Neural crest cell (in vitro differentiated cells): Measurements from ENCODE around the gene EFCAB8. TPM values are rescaled to one million over a fixed set of nuclear protein-coding genes. Genes with fewer than 3 reads are reported as not detected.

Source experiments
- DNase-seq: peaks from one replicate; pipeline ENCODE4 v3.0.0; 2021; ENCODE audit warnings: low read depth, mixed read lengths, low spot score
- H3K27ac Mint-ChIP-seq: one replicate; pipeline ENCODE4 v1.8.0; 2021; ENCODE audit warnings: mild to moderate bottlenecking, mixed read lengths; ENCODE audit not compliant: unreplicated experiment
- H3K27me3 Mint-ChIP-seq: 2 replicates; pipeline ENCODE4 v1.8.0; 2021; ENCODE audit warnings: low read depth, mild to moderate bottlenecking, mixed read lengths
- H3K36me3 Mint-ChIP-seq: 2 replicates; pipeline ENCODE4 v1.8.0; 2021; ENCODE audit warnings: low read depth, mild to moderate bottlenecking, mixed read lengths
- H3K4me1 Mint-ChIP-seq: 2 replicates; pipeline ENCODE4 v1.8.0; 2021; ENCODE audit warnings: mixed read lengths
- H3K4me3 Mint-ChIP-seq: one replicate; pipeline ENCODE4 v1.8.0; 2021; ENCODE audit warnings: mild to moderate bottlenecking, mixed read lengths
- H3K9me3 Mint-ChIP-seq: 2 replicates; pipeline ENCODE4 v1.8.0; 2021; ENCODE audit warnings: mixed read lengths
- total RNA-seq: library from RNA; stranded (reverse); gene quantifications from 2 replicates; pipeline ENCODE4 v1.2.1, GENCODE V29; 2021
- TF ChIP-seq, protein P1 (sequence below): fragments of 200-600 bp; sonication (generic); conservative IDR thresholded peaks from 2 replicates; pipeline ENCODE4 v1.5.0; 2021; ENCODE audit warnings: antibody characterized with exemption, mild to moderate bottlenecking

Gene EFCAB8
- total RNA-seq, 1 donor from 2014 or later: 0.26 TPM

DNA sequence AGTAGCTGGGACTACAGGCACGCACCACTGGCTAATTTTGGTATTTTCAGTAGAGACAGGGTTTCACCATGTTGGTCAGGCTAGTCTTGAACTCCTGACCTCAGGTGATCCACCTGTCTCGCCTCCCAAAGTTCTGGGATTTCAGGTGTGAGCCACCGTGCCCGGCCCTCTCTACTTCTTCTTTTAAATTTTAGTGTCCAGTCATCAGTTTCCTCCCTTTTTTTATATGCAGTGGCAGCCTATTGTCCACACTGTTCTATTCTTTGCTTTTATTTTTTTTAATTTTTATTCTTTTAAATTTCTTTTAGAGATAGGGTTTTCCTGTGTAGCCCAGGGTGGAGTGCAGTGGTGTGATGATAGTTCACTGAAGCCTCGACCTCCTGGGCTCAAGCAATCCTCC is 12.3 kb downstream of the EFCAB8 start:
- Mint-ChIP-seq H3K27ac (no peak overlapping the region), H3K9me3 (no peaks in the 10 kb centered on the region), H3K4me1 (peaks cover 1% of the 10 kb centered on the region), H3K36me3 (no peaks in the 10 kb centered on the region), H3K4me3 (no peak overlapping the region), H3K27me3 (no peaks in the 10 kb centered on the region)
- TF ChIP-seq, protein P1, sequence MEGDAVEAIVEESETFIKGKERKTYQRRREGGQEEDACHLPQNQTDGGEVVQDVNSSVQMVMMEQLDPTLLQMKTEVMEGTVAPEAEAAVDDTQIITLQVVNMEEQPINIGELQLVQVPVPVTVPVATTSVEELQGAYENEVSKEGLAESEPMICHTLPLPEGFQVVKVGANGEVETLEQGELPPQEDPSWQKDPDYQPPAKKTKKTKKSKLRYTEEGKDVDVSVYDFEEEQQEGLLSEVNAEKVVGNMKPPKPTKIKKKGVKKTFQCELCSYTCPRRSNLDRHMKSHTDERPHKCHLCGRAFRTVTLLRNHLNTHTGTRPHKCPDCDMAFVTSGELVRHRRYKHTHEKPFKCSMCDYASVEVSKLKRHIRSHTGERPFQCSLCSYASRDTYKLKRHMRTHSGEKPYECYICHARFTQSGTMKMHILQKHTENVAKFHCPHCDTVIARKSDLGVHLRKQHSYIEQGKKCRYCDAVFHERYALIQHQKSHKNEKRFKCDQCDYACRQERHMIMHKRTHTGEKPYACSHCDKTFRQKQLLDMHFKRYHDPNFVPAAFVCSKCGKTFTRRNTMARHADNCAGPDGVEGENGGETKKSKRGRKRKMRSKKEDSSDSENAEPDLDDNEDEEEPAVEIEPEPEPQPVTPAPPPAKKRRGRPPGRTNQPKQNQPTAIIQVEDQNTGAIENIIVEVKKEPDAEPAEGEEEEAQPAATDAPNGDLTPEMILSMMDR: no peak
- no peak for DNase-seq

DNA sequence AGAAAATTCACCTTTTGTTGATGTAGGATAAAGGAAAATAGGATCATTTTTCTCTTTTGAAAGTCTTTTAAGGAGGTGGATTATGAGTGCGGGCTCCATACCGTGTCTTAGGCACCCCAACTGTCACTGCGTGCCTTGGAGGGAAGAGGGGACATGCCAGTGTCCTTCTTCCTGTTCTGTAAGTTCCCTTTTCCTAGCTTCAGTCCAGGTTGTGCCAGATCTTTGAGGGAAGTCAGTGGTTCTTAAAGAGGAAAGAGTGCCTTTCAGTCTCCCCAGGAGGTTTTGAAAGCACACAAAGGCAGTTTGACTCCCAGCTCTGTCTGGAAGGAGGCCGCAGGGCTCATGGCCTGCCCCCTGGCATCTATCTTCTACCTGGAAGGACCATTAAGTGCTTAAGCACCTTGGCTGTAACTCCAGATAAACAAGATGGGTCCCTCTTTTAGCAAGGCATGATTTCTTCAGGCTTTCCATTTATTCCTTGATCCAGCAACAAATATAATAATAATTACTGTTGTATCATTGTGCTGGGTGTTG is 13.0 kb downstream of the EFCAB8 start:
- no peaks in the 10 kb centered on the region for H3K27me3 Mint-ChIP-seq
- H3K9me3 Mint-ChIP-seq: no peaks in the 10 kb centered on the region
- H3K4me3 Mint-ChIP-seq: no peak overlapping the region
- no peak overlapping the region for H3K27ac Mint-ChIP-seq
- H3K4me1 Mint-ChIP-seq: no peaks in the 10 kb centered on the region
- TF ChIP-seq, protein P1: no peak
- DNase-seq: no peak
- H3K36me3 Mint-ChIP-seq: no peaks in the 10 kb centered on the region

DNA sequence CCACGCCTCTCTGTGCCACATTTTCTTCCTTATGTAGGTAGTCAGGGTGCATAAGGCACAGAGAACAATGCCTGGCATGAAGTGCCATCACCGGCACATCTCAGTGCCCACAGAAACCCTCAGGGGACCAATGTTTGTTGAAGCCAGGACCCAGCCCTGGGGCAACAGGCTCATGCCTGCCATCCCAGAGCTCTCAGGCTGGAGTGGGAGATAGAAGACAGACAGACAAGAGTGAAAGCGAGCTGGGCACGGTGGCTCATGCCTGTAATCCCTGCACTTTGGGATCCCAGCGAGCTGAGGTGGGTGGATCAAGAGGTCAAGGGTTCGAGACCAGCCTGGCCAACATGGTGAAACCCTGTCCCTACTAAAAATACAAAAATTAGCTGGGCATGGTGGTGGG is 13.5 kb downstream of the EFCAB8 start:
- Mint-ChIP-seq H3K27me3 (no peaks in the 10 kb centered on the region), H3K36me3 (no peaks in the 10 kb centered on the region), H3K4me3 (no peak overlapping the region), H3K9me3 (no peaks in the 10 kb centered on the region), H3K27ac (no peak overlapping the region), H3K4me1 (no peaks in the 10 kb centered on the region)
- no peak for DNase-seq
- TF ChIP-seq, protein P1: no peak

DNA sequence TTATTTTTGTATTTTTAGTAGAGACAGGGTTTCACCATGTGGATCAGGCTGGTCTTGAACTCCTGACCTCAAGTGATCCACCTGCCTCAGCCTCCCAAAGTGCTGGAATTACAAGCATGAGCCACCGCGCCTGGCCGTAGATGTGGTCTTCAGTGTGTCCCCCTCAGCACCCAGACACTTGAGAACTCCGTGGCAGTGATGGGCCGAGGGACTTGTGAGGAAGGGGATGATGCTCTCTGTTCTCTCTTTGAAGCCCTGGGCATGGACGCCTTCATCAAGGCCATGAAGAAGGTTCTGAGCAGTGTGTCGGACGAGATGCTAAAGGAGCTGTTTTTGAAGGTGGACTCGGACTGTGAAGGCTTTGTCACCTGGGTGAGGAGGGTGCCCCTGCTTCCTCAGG is 16.9 kb downstream of the EFCAB8 start:
- TF ChIP-seq, protein P1: no peak
- Mint-ChIP-seq H3K9me3 (no peaks in the 10 kb centered on the region), H3K27me3 (no peaks in the 10 kb centered on the region), H3K4me1 (no peaks in the 10 kb centered on the region), H3K36me3 (no peaks in the 10 kb centered on the region), H3K27ac (no peak overlapping the region), H3K4me3 (no peak overlapping the region)
- no peak for DNase-seq

DNA sequence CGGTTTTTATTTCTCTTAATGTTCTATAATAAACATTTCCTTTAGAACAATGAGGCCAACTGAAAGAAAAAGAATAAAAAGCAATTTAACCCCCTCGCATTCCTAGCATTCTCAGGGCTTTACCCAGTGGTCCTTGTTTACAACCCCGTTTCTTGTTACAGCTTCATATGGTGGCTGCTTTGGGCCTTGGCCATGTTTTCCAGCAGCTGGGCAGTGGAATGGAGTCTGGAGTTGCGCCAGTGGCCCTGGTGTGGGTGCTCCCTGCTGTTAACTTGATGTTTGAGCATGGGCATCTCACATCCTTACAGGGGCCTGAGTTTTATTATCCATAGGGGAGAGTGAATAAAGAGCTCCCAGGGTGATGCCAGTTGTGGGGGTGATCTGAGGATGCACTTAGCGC is 18.8 kb downstream of the EFCAB8 start:
- no peaks in the 10 kb centered on the region for H3K4me1 Mint-ChIP-seq
- DNase-seq: no peak
- H3K9me3 Mint-ChIP-seq: no peaks in the 10 kb centered on the region
- H3K27me3 Mint-ChIP-seq: no peaks in the 10 kb centered on the region
- TF ChIP-seq, protein P1: no peak
- no peaks in the 10 kb centered on the region for H3K36me3 Mint-ChIP-seq
- no peak overlapping the region for H3K27ac Mint-ChIP-seq
- no peak overlapping the region for H3K4me3 Mint-ChIP-seq

DNA sequence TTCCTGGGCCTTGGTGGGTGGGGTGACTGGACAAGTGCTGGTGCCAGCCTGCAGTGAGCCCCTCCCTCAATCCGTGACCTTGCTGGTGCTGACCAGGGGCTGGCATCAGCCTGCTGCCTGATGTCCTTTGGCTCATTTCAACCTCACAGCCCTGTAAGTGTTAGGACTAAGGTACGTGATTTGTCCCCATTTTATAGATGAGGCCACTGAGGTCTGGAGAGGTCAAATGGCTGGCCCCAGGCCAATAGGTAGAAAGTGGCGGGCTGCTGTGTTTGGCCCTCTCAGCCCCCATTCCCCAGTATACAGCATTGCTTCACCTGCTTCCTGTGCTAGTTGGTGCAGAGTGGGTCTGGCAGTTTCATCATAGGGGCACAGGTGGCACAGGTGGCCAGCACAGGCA is 20.1 kb downstream of the EFCAB8 start:
- Mint-ChIP-seq H3K36me3 (no peaks in the 10 kb centered on the region), H3K4me3 (no peak overlapping the region)
- TF ChIP-seq, protein P1: no peak

More for the DNA sequence above, 20.1 kb downstream of the EFCAB8 start:
- no peak overlapping the region for H3K27ac Mint-ChIP-seq
- H3K4me1 Mint-ChIP-seq: no peaks in the 10 kb centered on the region
- H3K27me3 Mint-ChIP-seq: no peaks in the 10 kb centered on the region
- DNase-seq: no peak
- H3K9me3 Mint-ChIP-seq: no peaks in the 10 kb centered on the region
